Activated CD4-positive, CD25-positive, alpha-beta regulatory T cell treated with anti-CD3 and anti-CD28 coated beads, Interleukin-2, amount 50 U/mL, for 72 hours (primary cell): ENCODE measurements around the gene ITGB2.
"Not testable (repeated sequence)": the region's sequence is repeated elsewhere in the genome, so short reads cannot be mapped to it uniquely, and the experiment has no call there.

Experiments
- DNase-seq: peaks from one replicate; pipeline ENCODE4 v3.0.0; 2021

ITGB2 gene

DNA sequence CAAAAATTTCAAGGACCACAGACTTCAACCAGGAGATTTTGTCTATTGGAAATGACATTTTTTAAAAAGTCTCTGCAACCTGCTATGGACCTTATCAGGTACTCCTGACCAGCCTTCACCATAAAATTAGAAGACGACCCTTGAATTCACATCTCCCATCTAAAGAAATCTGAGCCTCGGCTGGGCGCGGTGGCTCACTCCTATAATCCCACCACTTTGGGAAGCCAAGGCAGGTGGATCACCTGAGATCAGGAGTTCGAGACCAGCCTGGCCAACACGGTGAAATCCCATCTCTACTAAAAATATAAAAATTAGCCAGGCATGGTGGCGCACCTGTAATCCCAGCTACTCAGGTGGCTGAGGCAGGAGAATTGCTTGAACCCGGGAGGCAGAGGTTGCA lies 41.5 kb downstream of the ITGB2 start:
- not testable (repeated sequence) for DNase-seq

DNA sequence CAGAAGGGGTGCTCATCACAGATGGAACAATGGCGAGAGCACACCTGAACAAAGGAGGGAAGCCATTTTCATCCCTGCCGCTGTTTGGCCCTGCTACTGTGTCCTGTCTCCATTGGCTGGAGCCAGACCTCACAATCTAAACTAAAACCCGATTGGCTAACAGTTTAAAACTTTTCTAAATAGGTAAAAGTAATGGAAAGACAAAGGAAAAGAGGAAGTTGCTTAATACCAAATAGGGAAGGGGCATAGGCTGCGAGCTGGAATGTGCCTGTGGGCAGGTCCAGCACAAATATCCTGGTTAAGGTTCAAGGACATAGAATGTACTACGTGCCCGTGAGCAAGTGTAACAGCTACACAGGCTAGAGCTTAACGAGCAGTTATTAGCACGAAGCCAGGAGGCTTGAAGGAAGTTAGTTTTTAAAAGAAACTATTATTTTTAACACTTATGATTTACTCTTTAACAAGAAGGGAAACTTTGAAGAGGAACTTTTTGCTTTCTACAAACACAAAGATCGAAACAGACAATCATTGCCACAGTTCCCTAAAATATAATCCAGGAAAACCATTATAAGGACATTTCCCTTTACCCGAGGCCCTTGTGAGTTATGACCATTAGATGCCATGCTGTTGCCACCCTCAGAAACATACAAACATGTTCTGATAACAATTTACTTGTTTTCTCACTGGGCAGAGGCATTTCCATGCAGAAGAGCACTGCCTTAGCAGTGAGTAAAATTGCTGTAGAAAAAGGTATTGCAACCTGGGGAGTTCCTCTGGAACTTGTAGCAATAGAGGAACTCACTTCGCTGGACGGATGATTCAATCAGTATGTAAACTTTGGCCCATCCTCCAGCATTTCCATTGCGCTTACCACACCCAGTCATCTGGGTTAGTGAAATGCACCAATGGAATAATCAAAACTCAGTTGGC lies 42.4 kb downstream of the ITGB2 start:
- no peak for DNase-seq

GRCh38 chr21:44876849-44877575 lies 43.7 kb downstream of the ITGB2 start:
- no peak for DNase-seq

DNA sequence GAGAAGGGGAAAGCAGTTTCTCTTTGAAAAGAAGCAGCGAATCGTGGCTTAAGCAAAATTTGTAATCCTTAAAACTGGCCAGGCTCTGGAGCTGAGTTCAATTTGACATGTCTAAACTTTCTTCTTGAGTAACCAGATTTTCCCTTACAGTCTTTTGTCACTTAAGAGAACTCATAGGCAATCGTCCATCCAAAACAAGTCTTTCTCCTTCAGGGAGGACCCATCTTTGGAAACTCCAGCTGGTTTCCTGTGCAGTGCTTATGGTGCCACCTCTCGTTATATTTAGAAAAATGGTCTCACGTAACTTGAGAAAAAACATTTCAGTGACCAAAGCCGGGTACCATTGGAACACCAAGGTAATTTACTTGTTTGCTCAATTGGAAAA lies 45.4 kb downstream of the ITGB2 start:
- DNase-seq: no peak

DNA sequence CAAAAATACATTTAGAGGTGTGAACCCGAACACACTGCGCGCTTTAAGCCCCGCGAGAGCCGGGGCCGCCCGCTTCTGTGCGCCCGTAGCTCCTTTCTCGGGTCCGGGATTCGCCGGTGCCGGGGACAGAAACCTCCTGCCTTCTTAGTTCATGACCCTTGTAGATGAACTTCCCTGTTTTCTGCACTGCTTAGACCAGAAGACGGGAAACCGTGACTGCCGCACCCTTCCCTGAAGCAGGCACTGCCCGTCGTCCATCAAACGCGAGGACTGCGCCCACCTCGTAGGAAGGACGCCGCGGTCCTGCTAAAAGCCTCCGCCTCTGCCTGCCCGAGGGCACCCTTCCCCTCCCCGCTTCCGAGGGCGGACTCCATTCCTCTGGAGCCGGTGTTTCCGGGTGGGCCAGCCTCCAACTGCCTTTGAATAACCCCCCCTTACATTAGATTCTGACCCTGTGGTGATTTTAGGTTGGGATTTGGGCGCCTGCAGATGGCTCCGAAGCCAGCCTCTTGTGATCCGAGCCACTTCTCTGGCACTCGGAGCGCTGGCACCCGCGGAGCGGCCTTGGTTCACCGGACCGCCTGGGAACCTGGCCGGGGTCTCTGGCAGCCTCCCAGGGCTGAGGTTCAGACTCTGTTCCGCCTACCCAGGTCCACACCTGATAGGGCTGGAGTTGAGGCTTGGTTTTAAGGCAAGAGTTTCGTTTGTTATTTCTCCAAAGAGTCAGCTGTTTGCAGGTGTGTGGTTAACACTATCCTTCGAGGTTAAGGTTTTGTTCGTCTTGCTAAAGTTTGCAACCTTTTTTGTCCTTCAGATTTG lies 46.0 kb downstream of the ITGB2 start:
- DNase-seq: peak; percentile 52

GRCh38 chr21:44874240-44874496 lies 46.5 kb downstream of the ITGB2 start:
- no peak for DNase-seq

DNA sequence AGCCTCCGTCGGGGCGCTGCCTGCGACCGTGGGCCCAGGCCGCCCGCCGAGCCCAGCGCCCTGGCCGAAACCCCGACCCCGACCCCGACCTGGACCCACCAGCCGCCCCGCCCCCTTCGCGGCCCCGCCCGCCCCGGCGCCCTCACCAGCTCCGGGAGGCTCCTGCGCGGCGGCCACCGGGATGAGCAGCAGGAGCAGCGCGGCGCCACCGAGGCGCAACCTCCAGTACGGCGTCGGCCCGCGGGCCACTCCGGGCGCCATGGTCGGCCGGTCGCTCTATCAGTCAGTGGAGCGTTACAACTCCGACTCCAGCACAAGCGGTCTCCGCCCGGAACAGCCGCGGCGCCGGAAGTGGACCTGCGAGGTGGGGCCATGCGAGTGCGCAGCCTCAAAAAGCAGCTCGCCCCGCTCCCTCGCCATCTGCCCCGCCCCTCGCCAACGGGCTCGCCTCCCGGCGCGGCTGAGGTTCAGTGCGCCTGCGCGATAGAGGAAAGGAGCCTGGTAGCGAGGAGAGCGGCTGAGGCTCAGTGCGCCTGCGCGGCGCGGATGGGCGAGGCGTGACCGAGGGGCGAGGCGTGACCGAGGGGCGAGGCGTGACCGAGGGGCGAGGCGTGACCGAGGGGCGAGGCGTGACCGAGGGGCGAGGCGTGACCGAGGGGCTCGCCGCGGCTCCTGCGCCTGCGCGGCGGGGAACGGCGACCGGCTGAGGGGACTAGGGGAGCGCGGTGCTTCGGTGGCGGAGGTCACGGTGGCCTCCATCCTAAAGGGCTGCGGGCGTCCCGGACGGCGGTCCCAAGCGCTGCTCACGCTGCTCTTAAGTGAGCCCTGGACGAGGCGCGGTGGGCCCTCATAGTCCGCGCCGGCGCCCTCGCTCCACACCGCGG lies 47.1 kb downstream of the ITGB2 start, which contains the start of gene PTTG1IP:
Gene PTTG1IP, minus strand, starts transcription at position 335 of the 884 bp plus-strand sequence. Its CDS starts 74 bp downstream, at position 261.
- peak; percentile 100 for DNase-seq

DNA sequence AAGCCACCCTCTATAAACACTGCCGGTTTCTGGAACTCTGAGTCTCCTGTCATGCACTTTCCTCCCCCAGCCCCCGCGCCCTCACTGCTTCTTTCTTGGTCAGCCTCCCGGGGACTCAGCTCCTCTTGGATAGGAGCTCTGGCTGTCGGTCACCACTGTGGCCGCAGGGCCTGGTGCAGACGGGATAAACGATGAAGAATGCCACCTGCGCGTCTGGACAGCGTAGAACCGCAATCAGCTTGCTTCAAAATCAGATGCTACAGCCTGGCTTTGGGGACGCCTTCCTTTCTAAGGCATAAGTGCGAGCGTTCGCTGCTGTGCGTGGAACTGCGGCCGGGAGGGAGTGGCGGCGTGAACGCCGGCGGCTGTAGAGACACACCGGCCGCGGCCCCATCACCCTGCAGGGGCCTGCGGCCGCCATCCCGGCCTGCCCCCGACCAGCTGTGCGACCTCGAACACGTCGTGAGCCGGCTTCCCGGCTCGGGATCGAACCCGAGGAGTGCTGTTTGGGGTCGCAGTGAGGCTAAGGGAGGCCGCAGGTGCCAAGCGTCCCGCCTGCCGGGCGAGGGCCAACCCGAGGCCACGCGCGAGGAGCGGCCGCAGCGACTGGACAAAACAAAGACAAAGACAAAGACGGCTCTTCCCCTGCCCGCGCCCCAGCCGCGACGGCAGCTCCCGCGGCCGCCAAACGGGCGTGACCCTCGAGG lies 47.9 kb downstream of the ITGB2 start:
- DNase-seq: no peak

DNA sequence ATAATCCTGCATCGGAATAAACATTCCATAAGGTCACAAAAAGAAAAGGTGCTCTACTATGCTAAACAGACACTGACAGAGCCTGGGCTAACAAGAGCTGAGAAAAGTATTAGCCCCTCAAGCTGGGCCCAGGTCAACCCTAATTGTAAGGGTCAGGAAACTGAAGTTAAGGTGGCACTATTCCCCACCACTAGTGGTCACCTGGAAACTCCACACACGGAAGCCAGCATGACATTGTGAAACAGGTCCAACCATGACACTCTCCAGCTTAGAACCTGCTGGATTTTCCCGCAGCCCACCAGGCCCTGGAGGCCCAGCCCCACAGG lies 48.4 kb downstream of the ITGB2 start:
- no peak for DNase-seq

GRCh38 chr21:44871576-44872269 lies 49.0 kb downstream of the ITGB2 start:
- DNase-seq: no peak

GRCh38 chr21:44870748-44871495 lies 49.8 kb downstream of the ITGB2 start:
- no peak for DNase-seq

DNA sequence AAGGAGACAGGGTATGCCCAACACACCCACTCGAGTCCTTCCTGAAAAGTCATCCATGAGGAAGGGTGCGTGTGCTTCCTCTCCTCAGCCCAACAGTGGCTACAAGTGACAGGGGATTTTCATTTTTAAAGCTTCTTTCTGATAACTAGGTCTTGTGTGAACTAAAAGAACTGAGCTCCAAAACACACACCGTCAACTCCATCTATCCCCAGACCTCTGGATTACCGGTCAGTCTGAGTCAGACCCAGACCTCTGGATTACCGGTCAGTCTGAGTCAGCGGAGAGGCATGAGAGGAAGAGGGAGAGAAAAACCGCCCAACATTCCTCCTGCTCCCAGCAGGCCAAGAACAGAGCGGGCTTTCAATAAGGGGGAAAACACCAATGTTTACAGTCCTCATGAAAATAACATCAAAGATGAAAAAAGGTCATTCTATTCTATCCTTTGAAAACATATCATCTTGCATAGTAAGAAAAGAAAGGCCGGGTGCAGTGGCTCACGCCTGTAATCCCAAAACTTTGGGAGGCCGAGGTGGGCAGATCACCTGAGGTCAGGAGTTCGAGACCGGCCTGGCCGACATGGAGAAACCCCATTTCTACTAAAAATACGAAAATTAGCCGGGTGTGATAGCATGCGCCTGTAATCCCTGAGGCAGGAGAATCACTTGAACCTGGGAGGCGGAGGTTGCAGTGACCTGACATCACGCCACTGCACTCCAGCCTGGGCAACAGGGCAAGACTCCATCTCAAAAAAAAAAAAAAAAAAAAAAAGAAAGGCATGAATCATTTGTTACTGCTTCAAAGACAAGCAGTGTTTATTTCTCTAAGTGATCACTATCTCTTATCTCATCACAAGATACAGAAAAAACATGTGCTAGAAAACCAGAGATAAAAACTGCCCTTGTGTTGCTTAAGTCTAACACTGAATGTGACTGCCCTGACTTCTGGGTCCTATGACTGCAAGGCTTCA lies 50.6 kb downstream of the ITGB2 start:
- DNase-seq: no peak

GRCh38 chr21:44868707-44869106 lies 52.0 kb downstream of the ITGB2 start:
- no peak for DNase-seq

GRCh38 chr21:44867999-44868700 lies 52.5 kb downstream of the ITGB2 start:
- DNase-seq: no peak

- DNase-seq: no peak
Measured at GRCh38 chr21:44867464-44867863, 53.2 kb downstream of the ITGB2 start.

DNA sequence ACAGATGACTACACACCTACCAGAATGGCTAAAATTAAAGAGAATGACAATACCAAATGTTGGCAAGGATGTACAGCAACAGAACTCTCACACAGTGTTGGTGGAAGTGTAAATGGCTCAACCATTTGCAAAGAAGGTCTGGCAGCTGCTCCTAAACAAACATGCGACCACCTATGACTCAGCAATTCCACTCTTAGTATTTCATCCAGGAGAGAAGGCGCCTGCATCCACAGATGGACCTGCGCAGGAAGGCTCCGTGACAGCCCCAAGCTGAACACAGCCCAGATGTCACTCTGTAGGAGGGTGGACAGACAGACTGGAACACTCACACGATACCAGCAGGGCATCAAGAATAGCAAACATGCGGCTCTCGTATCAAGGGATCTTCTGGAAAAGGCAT lies 53.9 kb downstream of the ITGB2 start:
- no peak for DNase-seq

- DNase-seq: no peak
Measured at GRCh38 chr21:44865561-44866280, 55.0 kb downstream of the ITGB2 start.
